Mesendoderm (in vitro differentiated cells): ENCODE data around the gene PICALM.
"Not testable (repeated sequence)": the region's sequence is repeated elsewhere in the genome, so short reads cannot be mapped to it uniquely, and the experiment has no call there.

Source experiments
- DNase-seq: peaks from one replicate; pipeline ENCODE4 v3.0.0; 2013
- H2AK5ac ChIP-seq: 2 replicates; pipeline ENCODE4 v1.6.1; 2013; ENCODE audit warnings: low read length, inconsistent platforms
- H2BK120ac ChIP-seq: 2 replicates; pipeline ENCODE4 v1.6.1; 2013; ENCODE audit warnings: low read depth, mild to moderate bottlenecking, low read length, moderate library complexity, mixed read lengths
- H2BK15ac ChIP-seq: replicated peaks from 2 replicates; pipeline ENCODE4 v1.6.1; 2013; ENCODE audit warnings: low read depth, mild to moderate bottlenecking, moderate library complexity
- H2BK5ac ChIP-seq: 2 replicates; pipeline ENCODE4 v1.6.1; 2013; ENCODE audit warnings: low read length, inconsistent platforms
- H3K18ac ChIP-seq: 2 replicates; pipeline ENCODE4 v1.6.1; 2013; ENCODE audit warnings: mild to moderate bottlenecking, low read length, mixed read lengths
- H3K23ac ChIP-seq: one replicate; pipeline ENCODE4 v1.6.1; 2013; ENCODE audit warnings: low read length
- H3K27ac ChIP-seq: 2 replicates; pipeline ENCODE4 v1.5.1; 2013; ENCODE audit warnings: low read depth, mild to moderate bottlenecking, inconsistent platforms, low read length, moderate library complexity
- H3K27me3 ChIP-seq: 2 replicates; pipeline ENCODE4 v1.6.1; 2013; ENCODE audit warnings: low read length, control low read depth, mild to moderate bottlenecking, inconsistent platforms; ENCODE audit not compliant: insufficient read depth, poor library complexity
- H3K36me3 ChIP-seq: 2 replicates; pipeline ENCODE4 v1.6.1; 2013; ENCODE audit warnings: low read length, inconsistent platforms; ENCODE audit not compliant: control insufficient read depth, insufficient read depth
- H3K4ac ChIP-seq: one replicate; pipeline ENCODE4 v1.6.1; 2013; ENCODE audit warnings: low read depth, mild to moderate bottlenecking, low read length, moderate library complexity
- H3K4me1 ChIP-seq: 2 replicates; pipeline ENCODE4 v1.6.1; 2013; ENCODE audit warnings: low read depth, low read length, inconsistent platforms; ENCODE audit not compliant: control insufficient read depth
- H3K4me2 ChIP-seq: 2 replicates; pipeline ENCODE4 v1.6.1; 2013; ENCODE audit warnings: low read length
- H3K4me3 ChIP-seq: 2 replicates; pipeline ENCODE4 v1.5.1; 2013; ENCODE audit warnings: mild to moderate bottlenecking, low read length
- H3K56ac ChIP-seq: one replicate; pipeline ENCODE4 v1.6.1; 2013; ENCODE audit warnings: low read length
- H3K79me1 ChIP-seq: 2 replicates; pipeline ENCODE4 v1.6.1; 2013; ENCODE audit warnings: low read length, inconsistent platforms
- H3K79me2 ChIP-seq: 2 replicates; pipeline ENCODE4 v1.6.1; 2013; ENCODE audit warnings: mild to moderate bottlenecking, low read length; ENCODE audit not compliant: control insufficient read depth, insufficient read depth
- H3K9ac ChIP-seq: 2 replicates; pipeline ENCODE4 v1.6.1; 2013; ENCODE audit warnings: low read length, inconsistent platforms
- H4K5ac ChIP-seq: one replicate; pipeline ENCODE4 v1.6.1; 2013; ENCODE audit warnings: low read length
- H4K8ac ChIP-seq: one replicate; pipeline ENCODE4 v1.6.1; 2013; ENCODE audit warnings: low read depth, mild to moderate bottlenecking, control low read depth, low read length, moderate library complexity
- WGBS: extraction: QIAGEN DNeasy Blood & Tissue Kit; methylation state at CpG from one replicate; pipeline ENCODE4 v1.1.7; 2013; ENCODE audit warnings: low lambda C conversion rate, missing lambda C conversion rate; ENCODE audit not compliant: insufficient coverage; ENCODE audit errors: extremely low coverage; 5-methylcytosine and 5-hydroxymethylcytosine counted together

Gene PICALM

DNA sequence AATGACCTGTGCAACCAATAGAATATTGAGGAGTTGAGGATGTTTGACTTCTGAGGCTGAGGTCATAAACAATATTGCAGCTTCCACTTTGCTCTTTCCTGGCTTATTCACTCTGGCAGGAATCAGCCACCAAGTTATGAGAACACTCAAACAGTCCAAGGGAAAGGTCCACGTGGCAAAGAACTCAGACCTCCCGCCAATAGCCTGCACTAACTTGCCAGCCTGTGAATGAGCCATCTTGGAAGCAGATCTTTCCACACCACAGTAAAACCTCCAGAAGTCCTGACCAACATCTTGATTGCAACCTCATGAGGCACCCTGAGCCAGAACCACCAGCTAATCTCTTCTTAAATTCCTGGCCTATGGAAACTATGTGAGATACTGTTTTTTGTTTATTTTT, 22.7 kb upstream of the PICALM start:
- Histone ChIP-seq H3K36me3 (no peaks in the 10 kb centered on the region), H3K9ac (no peak overlapping the region), H3K79me2 (no peaks in the 10 kb centered on the region), H3K4me1 (no peaks in the 10 kb centered on the region), H3K27ac (no peak overlapping the region), H3K79me1 (no peaks in the 10 kb centered on the region), H3K56ac (no peak overlapping the region), H3K23ac (no peak overlapping the region), H2BK120ac (peak overlapping the region; percentile 38), H2BK15ac (peak overlapping the region; percentile 27), H3K4me2 (no peak overlapping the region), H4K5ac (no peak overlapping the region), H3K4ac (no peak overlapping the region), H3K27me3 (no peaks in the 10 kb centered on the region), H3K18ac (no peak overlapping the region), H2BK5ac (no peak overlapping the region), H2AK5ac (no peak overlapping the region), H3K4me3 (no peak overlapping the region), H4K8ac (no peak overlapping the region)
- WGBS: no CpG with 5 or more reads among the region's 2 CpGs
- peak; percentile 32 for DNase-seq

DNA sequence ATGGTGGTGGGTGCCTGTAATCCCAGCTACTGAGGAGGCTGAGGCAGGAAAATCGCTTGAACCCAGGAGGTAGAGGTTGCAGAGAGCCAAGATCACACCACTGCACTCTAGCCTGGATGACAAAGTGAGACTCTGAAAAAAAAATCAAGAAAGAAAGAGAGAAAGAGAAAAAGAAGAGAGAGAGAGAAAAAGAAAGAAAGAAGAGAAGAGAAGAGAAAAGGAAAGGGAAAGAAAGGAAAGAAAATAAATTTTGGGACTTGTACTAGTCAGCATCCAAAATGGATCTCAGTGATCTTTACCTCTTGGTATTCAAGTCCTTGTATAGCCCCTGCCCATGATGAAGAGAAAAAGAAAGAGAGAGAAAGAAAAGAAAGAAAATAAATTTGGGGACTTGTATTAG, 22.2 kb upstream of the PICALM start:
- Histone ChIP-seq H3K9ac (no peak overlapping the region), H4K5ac (no peak overlapping the region), H2BK120ac (no peak overlapping the region), H3K27ac (no peak overlapping the region), H3K4me3 (no peak overlapping the region), H3K4ac (no peak overlapping the region), H3K4me1 (no peaks in the 10 kb centered on the region), H3K23ac (no peak overlapping the region), H3K56ac (no peak overlapping the region), H3K4me2 (no peak overlapping the region), H2BK15ac (no peak overlapping the region), H3K36me3 (no peaks in the 10 kb centered on the region), H2BK5ac (no peak overlapping the region), H3K18ac (no peak overlapping the region), H4K8ac (no peak overlapping the region), H2AK5ac (no peak overlapping the region), H3K79me1 (no peaks in the 10 kb centered on the region), H3K27me3 (no peaks in the 10 kb centered on the region), H3K79me2 (no peaks in the 10 kb centered on the region)
- no CpG with 5 or more reads among the region's 1 CpG for WGBS
- no peak for DNase-seq

DNA sequence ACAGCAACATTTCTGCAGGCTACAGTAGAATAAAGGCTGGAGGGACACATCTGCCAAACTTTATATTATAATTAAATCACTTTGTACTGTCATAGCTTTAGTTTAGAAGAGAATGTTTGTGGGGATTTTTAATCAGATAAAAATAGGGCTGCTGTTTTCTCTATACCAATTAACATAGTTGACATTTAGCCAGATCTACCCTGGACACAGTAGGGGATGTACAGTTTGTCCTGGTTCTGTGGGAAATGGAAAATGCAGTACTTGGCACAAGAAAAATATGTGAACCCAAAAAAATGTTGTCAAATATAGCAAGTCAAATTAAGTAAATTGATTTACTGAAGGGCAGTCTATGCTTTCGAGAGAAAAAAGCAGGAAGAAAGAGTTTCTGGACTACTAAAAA, 20.8 kb upstream of the PICALM start:
- H3K4me1 ChIP-seq: no peaks in the 10 kb centered on the region
- H2BK5ac ChIP-seq: no peak overlapping the region
- H2BK15ac ChIP-seq: no peak overlapping the region
- no CpG with 5 or more reads among the region's 1 CpG for WGBS
- H3K56ac ChIP-seq: no peak overlapping the region
- no peak overlapping the region for H3K23ac ChIP-seq
- no peaks in the 10 kb centered on the region for H3K79me2 ChIP-seq
- no peak overlapping the region for H3K27ac ChIP-seq
- no peak overlapping the region for H3K9ac ChIP-seq
- no peaks in the 10 kb centered on the region for H3K27me3 ChIP-seq
- H4K8ac ChIP-seq: no peak overlapping the region
- H3K36me3 ChIP-seq: no peaks in the 10 kb centered on the region
- DNase-seq: no peak
- H2AK5ac ChIP-seq: no peak overlapping the region
- H3K4me2 ChIP-seq: no peak overlapping the region
- no peak overlapping the region for H4K5ac ChIP-seq
- no peak overlapping the region for H2BK120ac ChIP-seq
- H3K18ac ChIP-seq: no peak overlapping the region
- H3K4ac ChIP-seq: no peak overlapping the region
- no peaks in the 10 kb centered on the region for H3K79me1 ChIP-seq
- no peak overlapping the region for H3K4me3 ChIP-seq

GRCh38 chr11:86087688-86088087, 18.8 kb upstream of the PICALM start:
- not testable (repeated sequence) for H2AK5ac ChIP-seq, H2BK120ac ChIP-seq, H3K23ac ChIP-seq, H3K18ac ChIP-seq, DNase-seq, H4K5ac ChIP-seq, H3K4me2 ChIP-seq, H3K9ac ChIP-seq, H3K56ac ChIP-seq, H3K4ac ChIP-seq, H3K27me3 ChIP-seq, H3K4me3 ChIP-seq, H3K79me1 ChIP-seq, H3K79me2 ChIP-seq, H2BK15ac ChIP-seq, H3K27ac ChIP-seq, H2BK5ac ChIP-seq, H3K36me3 ChIP-seq, H4K8ac ChIP-seq, H3K4me1 ChIP-seq
- WGBS: no CpG with 5 or more reads among the region's 2 CpGs

DNA sequence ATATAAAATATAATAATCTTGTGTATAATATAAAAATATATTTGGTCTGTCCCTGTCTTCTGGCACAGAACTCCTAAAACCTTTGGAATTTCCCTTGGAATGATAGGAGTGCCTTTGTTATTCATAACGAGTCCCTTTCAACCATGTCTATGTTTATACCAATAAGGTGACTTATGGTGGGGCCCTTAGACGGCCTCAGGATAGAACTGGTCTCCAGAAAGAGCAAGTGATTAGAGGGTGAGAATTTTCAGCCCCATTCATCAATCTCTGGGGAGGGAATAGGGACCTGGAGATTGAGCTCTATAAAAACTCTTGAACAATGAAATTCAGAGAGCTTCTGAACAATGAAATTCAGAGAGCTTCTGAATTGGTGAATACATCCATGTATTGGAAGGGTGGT, 18.4 kb upstream of the PICALM start:
- H3K56ac ChIP-seq: no peak overlapping the region
- DNase-seq: peak; percentile 21
- H2BK15ac ChIP-seq: no peak overlapping the region
- no peak overlapping the region for H3K9ac ChIP-seq
- no peak overlapping the region for H2BK120ac ChIP-seq
- no peak overlapping the region for H3K23ac ChIP-seq
- H2AK5ac ChIP-seq: no peak overlapping the region
- no CpG with 5 or more reads among the region's 2 CpGs for WGBS
- no peaks in the 10 kb centered on the region for H3K4me1 ChIP-seq
- H4K8ac ChIP-seq: no peak overlapping the region
- no peak overlapping the region for H3K4me2 ChIP-seq
- H3K27ac ChIP-seq: no peak overlapping the region
- H4K5ac ChIP-seq: no peak overlapping the region
- no peaks in the 10 kb centered on the region for H3K79me2 ChIP-seq
- no peak overlapping the region for H2BK5ac ChIP-seq
- no peak overlapping the region for H3K4me3 ChIP-seq
- no peak overlapping the region for H3K4ac ChIP-seq
- no peaks in the 10 kb centered on the region for H3K79me1 ChIP-seq
- no peaks in the 10 kb centered on the region for H3K36me3 ChIP-seq
- H3K27me3 ChIP-seq: no peaks in the 10 kb centered on the region
- no peak overlapping the region for H3K18ac ChIP-seq

- Histone ChIP-seq H3K79me1 (no peaks in the 10 kb centered on the region), H2AK5ac (no peak overlapping the region), H3K4ac (no peak overlapping the region), H3K56ac (no peak overlapping the region), H2BK5ac (no peak overlapping the region), H3K4me2 (no peak overlapping the region), H3K27ac (no peak overlapping the region), H3K79me2 (no peaks in the 10 kb centered on the region), H4K5ac (no peak overlapping the region), H3K9ac (no peak overlapping the region), H3K36me3 (no peaks in the 10 kb centered on the region), H3K27me3 (no peaks in the 10 kb centered on the region), H2BK15ac (no peak overlapping the region), H3K4me1 (no peaks in the 10 kb centered on the region), H3K18ac (no peak overlapping the region), H4K8ac (no peak overlapping the region), H3K4me3 (no peak overlapping the region), H3K23ac (no peak overlapping the region), H2BK120ac (no peak overlapping the region)
- no peak for DNase-seq
- no CpG with 5 or more reads among the region's 3 CpGs for WGBS
Measured at GRCh38 chr11:86081455-86081854, 12.6 kb upstream of the PICALM start.
